Left lung (tissue), 10 donors: ENCODE data around the gene GFRAL. TPM values are rescaled to one million over a fixed set of nuclear protein-coding genes. Genes with fewer than 3 reads are reported as not detected.

ENCODE experiments used
- ATAC-seq: fragments of 200-7000 bp; cut with Tn5 transposase; one replicate; pipeline ENCODE4 v1.9.1; 2020; ENCODE audit warnings: moderate library complexity
- DNase-seq, 4 donors: peaks; one replicate each; pipeline ENCODE4 v3.0.0-alpha.2; 2013 to 2020
- H3K27ac ChIP-seq, 2 donors: fragments of 200-600 bp; sonication (generic) in 1 of 2; one replicate each; pipeline versions ENCODE4 v1.5.0 to v1.8.0; 2020 to 2021
- H3K27me3 ChIP-seq, 2 donors: fragments of 200-600 bp; sonication (generic) in 1 of 2; one replicate each; pipeline versions ENCODE4 v1.5.0 to v1.8.0; 2020 to 2021
- H3K36me3 ChIP-seq, 2 donors: fragments of 200-600 bp; sonication (generic) in 1 of 2; one replicate each; pipeline versions ENCODE4 v1.5.0 to v1.8.0; 2020 to 2021
- H3K4me1 ChIP-seq, 2 donors: fragments of 200-600 bp; one replicate each; pipeline ENCODE4 v1.8.0; 2021
- H3K4me3 ChIP-seq, 2 donors: fragments of 200-600 bp; sonication (generic) in 1 of 2; one replicate each; pipeline versions ENCODE4 v1.5.0 to v1.8.0; 2020 to 2021; ENCODE audit warnings: mild to moderate bottlenecking in 1 of 2
- H3K9me3 ChIP-seq, 2 donors: fragments of 200-600 bp; sonication (generic) in 1 of 2; one replicate each; pipeline versions ENCODE4 v1.5.0 to v1.8.0; 2020 to 2021
- CTCF ChIP-seq, 2 donors: fragments of 200-600 bp; sonication (generic) in 1 of 2; IDR thresholded peaks; one replicate each; pipeline versions ENCODE4 v1.5.0 to v1.8.0; 2021; ENCODE audit warnings: antibody characterized with exemption in 2 of 2
- intact Hi-C, 2 donors: fragments of 100-400 bp; cut with DNase I; formaldehyde crosslinking; loops; one replicate each; pipeline versions ENCODE4 v1.11.2 to v1.14.2; 2022
- polyA plus RNA-seq, 6 donors: library from polyadenylated mRNA; unstranded; fragments of 120-200 nt; gene quantifications; one replicate each; pipeline ENCODE4 v1.2.1, GENCODE V29; 2013; ENCODE audit not compliant: insufficient read length in 6 of 6
- total RNA-seq, 2 donors: library from RNA; stranded (reverse); fragmentation: NEBNext Ultra II Directional; extraction: Animal tissue kit (Norgen Biotek cat#: 25700); gene quantifications; one replicate each; pipeline ENCODE4 v1.2.1, GENCODE V29; 2021
- donor health status: DM: no; HTN: yes; CAD: no.
- donor health status: DM: no; HTN: no; CAD: no.

The GFRAL gene
- total and polyA plus RNA-seq, 8 donors: 0.07 to 0.13 TPM; not detected in 6

GRCh38 chr6:55319961-55320695 is 7.1 kb upstream of the GFRAL start:
- intact Hi-C loops: no loop called here
- ATAC-seq (no peak), DNase-seq (no peak)
- H3K27ac ChIP-seq: no peak overlapping the region
- TF ChIP-seq CTCF (IDR thresholded peaks at IDR 0.05): no peak
- H3K9me3 ChIP-seq: peaks cover 0 to 7% of the 10 kb centered on the region in 2 donors
- no peak overlapping the region for H3K4me3 ChIP-seq
- H3K27me3 ChIP-seq: no peaks in the 10 kb centered on the region
- H3K4me1 ChIP-seq: no peaks in the 10 kb centered on the region
- no peaks in the 10 kb centered on the region for H3K36me3 ChIP-seq

GRCh38 chr6:55320696-55321086 is 6.6 kb upstream of the GFRAL start:
- intact Hi-C loops: no loop called here
- no peak for ATAC-seq
- H3K9me3 ChIP-seq: peaks cover 0 to 7% of the 10 kb centered on the region in 2 donors
- no peak overlapping the region for H3K27ac ChIP-seq
- TF ChIP-seq CTCF (IDR thresholded peaks at IDR 0.05): no peak
- H3K36me3 ChIP-seq: no peaks in the 10 kb centered on the region
- H3K27me3 ChIP-seq: no peaks in the 10 kb centered on the region
- no peak overlapping the region for H3K4me3 ChIP-seq
- DNase-seq: no peak
- no peaks in the 10 kb centered on the region for H3K4me1 ChIP-seq

DNA sequence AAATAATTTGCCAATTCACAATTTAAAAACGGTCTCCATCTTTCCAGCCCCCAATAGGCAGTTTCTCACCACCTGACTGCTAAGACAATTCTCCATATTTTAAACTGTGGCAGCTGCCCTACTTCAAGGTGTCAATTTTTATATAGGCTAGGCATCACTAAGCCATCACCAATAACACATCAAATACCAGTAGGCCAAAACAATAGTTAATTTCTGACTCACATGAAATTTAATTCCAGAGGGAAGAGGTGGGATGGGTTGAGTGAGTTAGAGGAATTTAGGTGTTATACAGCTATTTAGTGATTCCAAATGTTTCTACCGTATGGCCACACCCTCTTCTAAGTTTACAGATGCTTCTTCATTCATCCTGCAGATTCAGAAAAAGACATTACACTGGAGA is 49.9 kb downstream of the GFRAL start:
- ATAC-seq (no peak), DNase-seq (no peak)
- Histone ChIP-seq H3K27me3 (no peaks in the 10 kb centered on the region), H3K4me1 (no peaks in the 10 kb centered on the region), H3K4me3 (no peak overlapping the region), H3K27ac (no peak overlapping the region), H3K9me3 (no peaks in the 10 kb centered on the region), H3K36me3 (no peaks in the 10 kb centered on the region)
- intact Hi-C loops: no loop called here
- no peak for TF ChIP-seq CTCF (IDR thresholded peaks at IDR 0.05)

- intact Hi-C loops: no loop called here
- no peak overlapping the region for H3K4me3 ChIP-seq
- TF ChIP-seq CTCF (IDR thresholded peaks at IDR 0.05): no peak
- ATAC-seq: no peak
- no peak overlapping the region for H3K27ac ChIP-seq
- no peaks in the 10 kb centered on the region for H3K4me1 ChIP-seq
- H3K9me3 ChIP-seq: no peaks in the 10 kb centered on the region
- H3K36me3 ChIP-seq: no peaks in the 10 kb centered on the region
- no peaks in the 10 kb centered on the region for H3K27me3 ChIP-seq
- no peak for DNase-seq
Observed at GRCh38 chr6:55379471-55379870, 52.2 kb downstream of the GFRAL start.

DNA sequence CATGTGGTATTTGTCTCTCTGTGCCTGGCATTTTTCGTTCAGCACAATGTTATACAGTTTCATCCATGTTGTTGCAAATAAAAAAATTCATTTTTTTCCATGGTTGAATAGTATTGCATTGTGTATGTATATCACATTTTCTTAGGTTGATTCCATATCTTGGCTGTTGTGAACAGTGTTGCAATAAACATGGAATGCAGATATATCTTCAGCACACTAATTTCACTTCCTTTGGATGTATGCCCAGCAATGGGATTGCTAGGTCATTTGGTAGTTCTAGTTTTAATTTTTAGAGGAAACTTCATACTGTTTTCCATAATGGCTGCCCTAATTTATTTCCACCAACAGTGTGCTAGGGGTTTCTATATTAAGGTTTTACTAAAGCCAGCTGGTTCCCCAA is 52.6 kb downstream of the GFRAL start:
- H3K36me3 ChIP-seq: no peaks in the 10 kb centered on the region
- H3K4me3 ChIP-seq: no peak overlapping the region
- no peak overlapping the region for H3K27ac ChIP-seq
- TF ChIP-seq CTCF (IDR thresholded peaks at IDR 0.05): no peak
- DNase-seq (peak in 1 of 4 donors; percentile 39), ATAC-seq (no peak)
- intact Hi-C loops: no loop called here
- no peaks in the 10 kb centered on the region for H3K27me3 ChIP-seq
- no peaks in the 10 kb centered on the region for H3K9me3 ChIP-seq
- H3K4me1 ChIP-seq: no peaks in the 10 kb centered on the region
